Endothelial cell of umbilical vein (primary cell): ENCODE results near the gene TNFRSF1A. TPM values are rescaled to one million over a fixed set of nuclear protein-coding genes. Genes with fewer than 3 reads are reported as not detected.

Experiments
- BruUV-seq: library from RNA; stranded (reverse); fragments of 400-500 nt; replicated peaks from 2 replicates; lab custom pipeline; 2021; lab: Mats Ljungman, UMichigan
- CTCF ChIA-PET: fragments of 300-600, 350-600 bp; sonication (Branson Sonifier 250); formaldehyde crosslinking; loops from one replicate; lab custom pipeline; 2021; ENCODE audit warnings: antibody characterized with exemption, inconsistent platforms; lab: Charles Lee
- POLR2A ChIA-PET: fragments of 300-600, 350-600 bp; sonication (Branson Sonifier 250); formaldehyde crosslinking; loops from one replicate; lab custom pipeline; 2021; ENCODE audit warnings: antibody characterized with exemption, inconsistent platforms; lab: Charles Lee
- DNase-seq: peaks from one replicate; pipeline ENCODE4 v3.0.0-alpha.2; 2011; ENCODE audit warnings: low read depth, low spot score
- FAIRE-seq: peaks from 2 replicates; lab custom pipeline; 2011; peaks lifted over from hg19 to GRCh38; lab: Jason Lieb, UNC
- H2AFZ ChIP-seq: 2 replicates; pipeline ENCODE4 v1.6.0; 2012; ENCODE audit warnings: low read depth, low read length, control low read depth, inconsistent platforms
- H3K27ac ChIP-seq: 2 replicates; pipeline ENCODE4 v1.5.1; 2011; ENCODE audit warnings: low read depth, mild to moderate bottlenecking, control low read depth, low read length, moderate library complexity; ENCODE audit not compliant: insufficient read depth
- H3K27me3 ChIP-seq, 2 experiments: 2 replicates each; pipeline versions ENCODE4 v1.6.0 to v1.6.1; 2011; ENCODE audit warnings: low read length in 2 of 2, mixed read lengths in 1 of 2; ENCODE audit not compliant: control insufficient read depth in 2 of 2, insufficient read depth in 2 of 2
- H3K36me3 ChIP-seq, 2 experiments: 2 replicates in 1 of 2; 3 replicates in 1 of 2; pipeline ENCODE4 v1.5.1; 2011; ENCODE audit warnings: low read length in 2 of 2, mild to moderate bottlenecking in 1 of 2, moderate library complexity in 1 of 2; ENCODE audit not compliant: control insufficient read depth in 2 of 2, insufficient read depth in 2 of 2; ENCODE audit errors: extremely low read depth in 1 of 2
- H3K4me1 ChIP-seq: 3 replicates; pipeline ENCODE4 v1.5.1; 2011; ENCODE audit warnings: mild to moderate bottlenecking, low read length; ENCODE audit not compliant: control insufficient read depth, insufficient read depth; ENCODE audit errors: extremely low read depth
- H3K4me2 ChIP-seq: 2 replicates; pipeline ENCODE4 v1.6.1; 2011; ENCODE audit warnings: low read length, control low read depth, mixed read lengths; ENCODE audit not compliant: insufficient read depth
- H3K4me3 ChIP-seq, 3 experiments: fragments of 200-600 bp in 1 of 3; sonication (generic), shearing (Covaris generic) in 1 of 3; replicated peaks in 1 of 3; 2 replicates each; pipeline ENCODE4 v1.5.1; 2011 to 2016; ENCODE audit warnings: control low read depth in 3 of 3, low read length in 3 of 3, mild to moderate bottlenecking in 2 of 3, inconsistent platforms in 1 of 3, low read depth in 1 of 3, moderate library complexity in 1 of 3; ENCODE audit not compliant: insufficient read depth in 1 of 3
- H3K79me2 ChIP-seq: 2 replicates; pipeline ENCODE4 v1.6.0; 2012; ENCODE audit warnings: low read length, inconsistent platforms; ENCODE audit not compliant: control insufficient read depth, insufficient read depth
- H3K9ac ChIP-seq: replicated peaks from 2 replicates; pipeline ENCODE3; 2011; ENCODE audit warnings: low read length, control low read depth; ENCODE audit not compliant: insufficient read depth; ENCODE audit errors: extremely low read depth
- H3K9me1 ChIP-seq: replicated peaks from 3 replicates; pipeline ENCODE4 v1.6.0; 2011; ENCODE audit warnings: mild to moderate bottlenecking, low read length; ENCODE audit not compliant: control insufficient read depth, insufficient read depth; ENCODE audit errors: extremely low read depth
- H3K9me3 ChIP-seq: replicated peaks from 2 replicates; pipeline ENCODE4 v1.5.1; 2012; ENCODE audit warnings: low read length, inconsistent platforms; ENCODE audit not compliant: control insufficient read depth, insufficient read depth
- H4K20me1 ChIP-seq: replicated peaks from 2 replicates; pipeline ENCODE3; 2011; ENCODE audit warnings: mild to moderate bottlenecking, low read length; ENCODE audit not compliant: control insufficient read depth, insufficient read depth; ENCODE audit errors: extremely low read depth
- CTCF ChIP-seq, 2 donors: IDR thresholded peaks; 1 replicate in 1 of 2; 2 replicates in 1 of 2; pipeline ENCODE4 v1.5.1; 2011; ENCODE audit warnings: low read length in 2 of 2, mild to moderate bottlenecking in 2 of 2, moderate library complexity in 2 of 2, control low read depth in 1 of 2, inconsistent platforms in 1 of 2, low read depth in 1 of 2; ENCODE audit not compliant: insufficient read depth in 1 of 2; ENCODE audit errors: extremely low read depth in 1 of 2
- EZH2 ChIP-seq: IDR thresholded peaks from 2 replicates; pipeline ENCODE4 v1.6.1; 2012; ENCODE audit warnings: borderline replicate concordance, low read depth, mild to moderate bottlenecking, moderate library complexity, low read length, inconsistent platforms; ENCODE audit not compliant: severe bottlenecking
- FOS ChIP-seq: IDR thresholded peaks from 2 replicates; pipeline ENCODE4 v1.6.1; 2011; ENCODE audit warnings: mild to moderate bottlenecking, low read length, moderate library complexity, borderline replicate concordance; ENCODE audit not compliant: insufficient read depth
- GATA2 ChIP-seq: IDR thresholded peaks from 2 replicates; pipeline ENCODE4 v1.7.0; 2011; ENCODE audit warnings: low read depth, mild to moderate bottlenecking, moderate library complexity, mixed read lengths, low read length; ENCODE audit not compliant: insufficient read length, insufficient read depth
- JUN ChIP-seq: IDR thresholded peaks from 2 replicates; pipeline ENCODE4 v1.6.1; 2011; ENCODE audit warnings: borderline replicate concordance, low read depth; ENCODE audit not compliant: insufficient read length, insufficient read depth
- MAX ChIP-seq: IDR thresholded peaks from 2 replicates; pipeline ENCODE4 v1.6.1; 2011; ENCODE audit not compliant: insufficient read depth, insufficient read length
- MYC ChIP-seq: IDR thresholded peaks from one replicate; pipeline ENCODE4 v1.6.1; 2011; ENCODE audit warnings: mild to moderate bottlenecking, low read depth, low read length
- POLR2A ChIP-seq: IDR thresholded peaks from 2 replicates; pipeline ENCODE4 v1.6.1; 2012; ENCODE audit warnings: low read depth, mild to moderate bottlenecking, control low read depth, low read length
- POLR2AphosphoS5 ChIP-seq: IDR thresholded peaks from 2 replicates; pipeline ENCODE4 v1.6.1; 2012; ENCODE audit warnings: low read depth, mild to moderate bottlenecking, control low read depth, low read length, moderate library complexity; ENCODE audit not compliant: insufficient read depth
- dilution Hi-C: fragments of 300-500 bp; cut with MboI; formaldehyde crosslinking; loops from one replicate; pipeline ENCODE4 v1.15.0; 2019; ENCODE audit warnings: low sequenced_read_pairs; ENCODE audit not compliant: extremely low pct_ligation_motif_present
- intact Hi-C: fragments of 100-400 bp; cut with micrococcal nuclease; formaldehyde crosslinking; loops from one replicate; pipeline ENCODE4 v1.10.0; 2022
- polyA plus RNA-seq, 4 experiments: library from polyadenylated mRNA; depleted of rRNA in 3 of 4; stranded (reverse) in 3 of 4; unstranded in 1 of 4; fragments of >200 nt; gene quantifications; 2 replicates each; pipeline versions ENCODE4 v1.2.1 to v1.2.3, GENCODE V29; 2011 to 2012; ENCODE audit warnings: missing spikeins in 1 of 4
- total RNA-seq: library from RNA; stranded (reverse); gene quantifications from 2 replicates; pipeline ENCODE4 v1.2.3, GENCODE V29; 2021

Gene TNFRSF1A
- total and polyA plus RNA-seq, 2 donors (not counting 3 experiments of a cell fraction or from before 2014, with no cell fraction given): 86.5 to 98.2 TPM

- H3K4me2 ChIP-seq: no peak overlapping the region
- FAIRE-seq (no peak), DNase-seq (no peak)
- H3K4me1 ChIP-seq: peaks cover 42% of the 10 kb centered on the region
- H3K27ac ChIP-seq: peak overlapping the region; percentile 32
- dilution Hi-C loops (no loop called here), intact Hi-C loops (no loop called here)
- no peak overlapping the region for H3K9ac ChIP-seq
- BruUV-seq: no TSS peak
- CTCF ChIA-PET: interaction anchor here (0.7 to 1.5 kb wide), 12 partner anchors 9 to 205 kb away, joined by 3 to 9 read pairs (median 3); partner anchors contain the start of genes LTBR and TNFRSF1A
- POLR2A ChIA-PET: interaction anchor here (0.6 to 0.9 kb wide), 3 partner anchors 19 to 138 kb away, joined by 3 to 8 read pairs (median 4); partner anchors contain the start of gene VAMP1
- no peaks in the 10 kb centered on the region for H3K9me1 ChIP-seq
- peaks cover 48% of the 10 kb centered on the region for H3K79me2 ChIP-seq
- no peak overlapping the region for H2AFZ ChIP-seq
- H3K9me3 ChIP-seq: no peaks in the 10 kb centered on the region
- no peak for TF ChIP-seq GATA2
- TF ChIP-seq MYC: no peak
- TF ChIP-seq EZH2: no peak
- TF ChIP-seq CTCF (IDR thresholded peaks at IDR 0.05; ENCODE audit: extremely low read depth in 1 of 2, insufficient read depth in 1 of 2, low read depth in 1 of 2, low read length in 2 of 2): no peak
- TF ChIP-seq POLR2A: no peak
- no peak for TF ChIP-seq FOS
- no peak for TF ChIP-seq MAX
- no peak for TF ChIP-seq POLR2AphosphoS5
- no peak for TF ChIP-seq JUN
- H3K4me3 ChIP-seq: no peak overlapping the region
- peaks cover 30 to 47% of the 10 kb centered on the region in 2 experiments for H3K36me3 ChIP-seq
- H4K20me1 ChIP-seq: no peaks in the 10 kb centered on the region
- H3K27me3 ChIP-seq: no peaks in the 10 kb centered on the region
These were observed 8.8 kb downstream of the TNFRSF1A start for GRCh38 chr12:6333029-6333428.
